HepG2 (cell line): ENCODE results near the gene GNB4. TPM values are rescaled to one million over a fixed set of nuclear protein-coding genes. Genes with fewer than 3 reads are reported as not detected.
A peak's percentile ranks its signal among the peaks of the same experiment; 100 is the strongest.

Source experiments
- ATAC-seq: fragments of 200-7000 bp; cut with Tn5 transposase; 3 replicates; pipeline ENCODE4 v1.9.1; 2020; ENCODE audit warnings: mild to moderate bottlenecking, moderate library complexity
- BruUV-seq: library from RNA; stranded (reverse); fragments of 400-500 nt; replicated peaks from 2 replicates; lab custom pipeline; 2021; lab: Mats Ljungman, UMichigan
- CTCF ChIA-PET: fragments of 300-600 bp; formaldehyde crosslinking; extraction: SDS; loops from one replicate; lab custom pipeline; 2021; ENCODE audit warnings: low total read pairs, inconsistent platforms, low intra/inter-chr PET ratio; lab: Yijun Ruan, JAX
- POLR2A ChIA-PET: fragments of 350-600 bp; sonication (Branson Sonifier 250); formaldehyde crosslinking; loops from one replicate; lab custom pipeline; 2020; ENCODE audit warnings: antibody characterized with exemption, inconsistent platforms; lab: Yijun Ruan, JAX
- DNase-seq: peaks from one replicate; pipeline ENCODE4 v3.0.0-alpha.2; 2015; ENCODE audit warnings: low spot score
- FAIRE-seq: peaks from 3 replicates; lab custom pipeline; 2011; peaks lifted over from hg19 to GRCh38; lab: Jason Lieb, UNC
- H2AFZ ChIP-seq: one replicate; pipeline ENCODE4 v1.6.1; 2011; ENCODE audit warnings: low read length, inconsistent platforms
- H3K27ac ChIP-seq: fragments of 300-600 bp; 3 replicates; pipeline ENCODE4 v1.8.0; 2011; ENCODE audit warnings: mixed run types, mild to moderate bottlenecking, mixed read lengths, low read length, inconsistent platforms; ENCODE audit not compliant: insufficient read depth; ENCODE audit errors: extremely low read length
- H3K27me3 ChIP-seq, 2 experiments: fragments of 200-600 bp in 1 of 2; 2 replicates in 1 of 2; 3 replicates in 1 of 2; pipeline versions ENCODE4 v1.6.0 to v1.8.0; 2011; ENCODE audit warnings: low read length in 2 of 2, mild to moderate bottlenecking in 2 of 2, moderate library complexity in 2 of 2, inconsistent platforms in 1 of 2; ENCODE audit not compliant: insufficient read depth in 2 of 2, control insufficient read depth in 1 of 2
- H3K36me3 ChIP-seq, 2 experiments: fragments of 200-600 bp in 1 of 2; replicated peaks in 1 of 2; 2 replicates in 1 of 2; 3 replicates in 1 of 2; pipeline versions ENCODE4 v1.5.1 to v1.8.0; 2011; ENCODE audit warnings: low read length in 2 of 2, inconsistent platforms in 1 of 2; ENCODE audit not compliant: insufficient read depth in 2 of 2, control insufficient read depth in 1 of 2
- H3K4me1 ChIP-seq: 2 replicates; pipeline ENCODE4 v1.5.1; 2012; ENCODE audit warnings: low read length, inconsistent platforms; ENCODE audit not compliant: insufficient read depth
- H3K4me2 ChIP-seq: 2 replicates; pipeline ENCODE4 v1.6.0; 2011; ENCODE audit warnings: low read depth, low read length, inconsistent platforms
- H3K4me3 ChIP-seq, 3 experiments: fragments of 200-600 bp in 1 of 3; sonication (generic), shearing (Covaris generic) in 1 of 3; replicated peaks in 1 of 3; 2 replicates each; pipeline ENCODE4 v1.5.1; 2011 to 2016; ENCODE audit warnings: low read length in 3 of 3, inconsistent platforms in 2 of 3, low read depth in 2 of 3, mild to moderate bottlenecking in 2 of 3, control low read depth in 1 of 3, mixed read lengths in 1 of 3; ENCODE audit not compliant: insufficient read depth in 1 of 3
- H3K79me2 ChIP-seq: one replicate; pipeline ENCODE4 v1.6.1; 2011; ENCODE audit warnings: low read length, inconsistent platforms; ENCODE audit not compliant: insufficient read depth
- H3K9ac ChIP-seq: 2 replicates; pipeline ENCODE4 v1.6.0; 2011; ENCODE audit warnings: mild to moderate bottlenecking, low read depth, low read length, inconsistent platforms; ENCODE audit not compliant: insufficient read depth
- H3K9me3 ChIP-seq: 2 replicates; pipeline ENCODE4 v1.5.1; 2012; ENCODE audit warnings: mild to moderate bottlenecking, low read length
- H4K20me1 ChIP-seq: 2 replicates; pipeline ENCODE4 v1.6.0; 2011; ENCODE audit warnings: inconsistent platforms, mild to moderate bottlenecking, low read length, moderate library complexity; ENCODE audit not compliant: insufficient read depth
- CC2D1A ChIP-seq: sonication (generic); formaldehyde crosslinking; IDR thresholded peaks from 2 replicates; pipeline ENCODE4 v1.8.1; 2023; ENCODE audit warnings: mild to moderate bottlenecking, missing genetic modification reagents
- RFX1 ChIP-seq: fragments of 450-650 bp; IDR thresholded peaks from 2 replicates; pipeline ENCODE4 v1.6.1; 2017
- TAF15 ChIP-seq: fragments of 200-400 bp; formaldehyde crosslinking; IDR thresholded peaks from one replicate; pipeline ENCODE4 v1.6.1; 2018; ENCODE audit warnings: mild to moderate bottlenecking, low read depth, low read length; ENCODE audit not compliant: poor library complexity, severe bottlenecking
- TOE1 ChIP-seq: sonication (generic); formaldehyde crosslinking; IDR thresholded peaks from 2 replicates; pipeline ENCODE4 v1.4.0; 2020; ENCODE audit warnings: mild to moderate bottlenecking, missing genetic modification reagents
- YY1 ChIP-seq: IDR thresholded peaks from 2 replicates; pipeline ENCODE4 v1.6.1; 2011; ENCODE audit warnings: low read length, low read depth, moderate library complexity, mild to moderate bottlenecking; ENCODE audit not compliant: insufficient read depth, insufficient replicate concordance
- ZNF672 ChIP-seq: sonication (generic); formaldehyde crosslinking; IDR thresholded peaks from 2 replicates; pipeline ENCODE4 v1.8.1; 2022; ENCODE audit warnings: missing genetic modification reagents
- ZNF781 ChIP-seq: sonication (generic); formaldehyde crosslinking; IDR thresholded peaks from 2 replicates; pipeline ENCODE4 v1.5.1; 2020; ENCODE audit warnings: borderline replicate concordance, mild to moderate bottlenecking, missing genetic modification reagents; ENCODE audit errors: not compliant biosample characterization
- WGBS: methylation state at CpG from one replicate; pipeline ENCODE4 v1.1.6; 2017; ENCODE audit warnings: low lambda C conversion rate; 5-methylcytosine and 5-hydroxymethylcytosine counted together
- in situ Hi-C: cut with HindIII; loops from 2 replicates; pipeline ENCODE4 v1.10.0; 2017; ENCODE audit warnings: low pct_unique_long_range_greater_than_20kb; ENCODE audit not compliant: extremely low pct_ligation_motif_present
- intact Hi-C: fragments of 100-400 bp; cut with micrococcal nuclease; formaldehyde crosslinking; loops from one replicate; pipeline ENCODE4 v1.10.0; 2022; ENCODE audit not compliant: unreplicated experiment
- polyA plus RNA-seq, 8 experiments: library from polyadenylated mRNA; depleted of rRNA in 3 of 8; stranded (reverse) in 7 of 8; unstranded in 1 of 8; fragments of >200 nt; fragmentation: Illumina TruSeq in 4 of 8; extraction: Trizol in 4 of 8; gene quantifications; 2 replicates each; pipeline versions ENCODE4 v1.2.1 to v1.2.3, GENCODE V29; 2011 to 2016; ENCODE audit warnings: low read depth in 4 of 8, missing spikeins in 1 of 8, mixed read lengths in 1 of 8; ENCODE audit not compliant: insufficient read depth in 1 of 8
- total RNA-seq, 5 experiments: library from RNA; depleted of rRNA; stranded (reverse); fragments of >200 nt; fragmentation: Illumina TruSeq; extraction: Trizol; gene quantifications; 2 replicates each; pipeline ENCODE4 v1.2.3, GENCODE V29; 2016; ENCODE audit warnings: low read depth in 1 of 5
- TF ChIP-seq, protein P1 (sequence below): sonication (generic); formaldehyde crosslinking; IDR thresholded peaks from 2 replicates; pipeline ENCODE4 v1.9.0; 2021; ENCODE audit warnings: missing genetic modification reagents, borderline replicate concordance

The GNB4 gene
- total and polyA plus RNA-seq, 2 of the 13 experiments (the other 11 are each of a cell fraction or from before 2014, with no cell fraction given) = 0.07 to 0.13 TPM

GRCh38 chr3:179464323-179465092 lies 13.2 kb upstream of the GNB4 start:
- Histone ChIP-seq H3K79me2 (no peaks in the 10 kb centered on the region), H3K27me3 (peaks cover 0 to 16% of the 10 kb centered on the region in 2 experiments; a peak in 1 of 5 replicates), H3K36me3 (no peaks in the 10 kb centered on the region), H2AFZ (no peak overlapping the region), H3K4me1 (no peaks in the 10 kb centered on the region), H3K9ac (no peak overlapping the region), H3K9me3 (no peaks in the 10 kb centered on the region), H3K27ac (no peak overlapping the region), H4K20me1 (no peaks in the 10 kb centered on the region), H3K4me3 (no peak overlapping the region), H3K4me2 (peak overlapping the region; percentile 6; the same call in 1 of the 2 replicates)
- WGBS = 4% methylated on average over 10 of the region's 19 CpGs
- ATAC-seq = peak; percentile 73
- CTCF ChIA-PET = no interaction called here
- no TSS peak for BruUV-seq
- no peak for DNase-seq
- TF ChIP-seq RFX1 (no peak), CC2D1A (no peak), ZNF672 (CRISPR knock-in tag) (no peak), TOE1 (CRISPR knock-in tag) (no peak), ZNF781 (CRISPR knock-in tag) (no peak), TAF15 (no peak), YY1 (no peak)
- TF ChIP-seq, protein P1, sequence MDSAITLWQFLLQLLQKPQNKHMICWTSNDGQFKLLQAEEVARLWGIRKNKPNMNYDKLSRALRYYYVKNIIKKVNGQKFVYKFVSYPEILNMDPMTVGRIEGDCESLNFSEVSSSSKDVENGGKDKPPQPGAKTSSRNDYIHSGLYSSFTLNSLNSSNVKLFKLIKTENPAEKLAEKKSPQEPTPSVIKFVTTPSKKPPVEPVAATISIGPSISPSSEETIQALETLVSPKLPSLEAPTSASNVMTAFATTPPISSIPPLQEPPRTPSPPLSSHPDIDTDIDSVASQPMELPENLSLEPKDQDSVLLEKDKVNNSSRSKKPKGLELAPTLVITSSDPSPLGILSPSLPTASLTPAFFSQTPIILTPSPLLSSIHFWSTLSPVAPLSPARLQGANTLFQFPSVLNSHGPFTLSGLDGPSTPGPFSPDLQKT (CRISPR knock-in tag) = no peak
- POLR2A ChIA-PET = no interaction called here
- intact Hi-C loops = no loop called here
- no peak for FAIRE-seq
- in situ Hi-C loops = no loop called here
